GM23338 (cell line): ENCODE measurements around the gene CDYL. TPM values are rescaled to one million over a fixed set of nuclear protein-coding genes. Genes with fewer than 3 reads are reported as not detected.
A peak's percentile ranks its signal among the peaks of the same experiment; 100 is the strongest.

Experiments
- ATAC-seq: fragments of 200-7000 bp; cut with Tn5 transposase; 3 replicates; pipeline ENCODE4 v1.9.1; 2020
- DNase-seq: peaks from one replicate; pipeline ENCODE4 v3.0.0-alpha.2; 2015; ENCODE audit warnings: low spot score
- H2AFZ ChIP-seq: fragments of 200-600 bp; sonication (generic); 2 replicates; pipeline ENCODE4 v1.8.0; 2016; ENCODE audit warnings: antibody characterized with exemption, mild to moderate bottlenecking, moderate library complexity
- H3F3A ChIP-seq: fragments of 200-600 bp; sonication (generic); replicated peaks from 2 replicates; pipeline ENCODE4 v1.8.0; 2017; ENCODE audit warnings: antibody characterized with exemption, mixed run types, low read depth
- H3K27ac ChIP-seq: fragments of 200-600 bp; sonication (generic); 2 replicates; pipeline ENCODE4 v1.6.1; 2016; ENCODE audit warnings: low read depth
- H3K27me3 ChIP-seq: fragments of 200-600 bp; sonication (generic); 2 replicates; pipeline ENCODE4 v1.8.0; 2016; ENCODE audit warnings: mild to moderate bottlenecking, mixed run types, moderate library complexity; ENCODE audit not compliant: insufficient read depth
- H3K36me3 ChIP-seq: fragments of 200-600 bp; sonication (generic); 2 replicates; pipeline ENCODE4 v1.8.0; 2016; ENCODE audit warnings: mild to moderate bottlenecking; ENCODE audit not compliant: insufficient read depth
- H3K4me1 ChIP-seq: fragments of 200-600 bp; sonication (generic); 2 replicates; pipeline ENCODE4 v1.8.0; 2016; ENCODE audit warnings: mild to moderate bottlenecking, moderate library complexity; ENCODE audit not compliant: insufficient read depth
- H3K4me2 ChIP-seq: fragments of 200-600 bp; sonication (generic); 2 replicates; pipeline ENCODE4 v1.7.1; 2017; ENCODE audit warnings: mixed run types
- H3K4me3 ChIP-seq: fragments of 200-600 bp; sonication (generic); 2 replicates; pipeline ENCODE4 v1.6.1; 2016; ENCODE audit warnings: mixed run types
- H3K79me2 ChIP-seq: fragments of 200-600 bp; sonication (generic); replicated peaks from 2 replicates; pipeline ENCODE4 v1.8.0; 2017; ENCODE audit warnings: mild to moderate bottlenecking; ENCODE audit not compliant: insufficient read depth
- H3K9me2 ChIP-seq: fragments of 200-600 bp; sonication (generic); 2 replicates; pipeline ENCODE4 v1.8.0; 2017; ENCODE audit not compliant: insufficient read depth
- H4K20me1 ChIP-seq: fragments of 200-600 bp; sonication (generic); replicated peaks from 2 replicates; pipeline ENCODE4 v1.8.0; 2017; ENCODE audit warnings: mild to moderate bottlenecking; ENCODE audit not compliant: insufficient read depth
- H3K27ac Mint-ChIP-seq: 2 replicates; pipeline ENCODE4 v1.8.0; 2020; ENCODE audit warnings: inconsistent platforms, mild to moderate bottlenecking, moderate library complexity, mixed read lengths
- H3K27me3 Mint-ChIP-seq: 3 replicates; pipeline ENCODE4 v1.8.0; 2022; ENCODE audit warnings: low read depth, mild to moderate bottlenecking, moderate library complexity, mixed read lengths, inconsistent platforms; ENCODE audit not compliant: insufficient read depth, poor library complexity
- H3K36me3 Mint-ChIP-seq: 3 replicates; pipeline ENCODE4 v1.8.0; 2021; ENCODE audit warnings: low read depth, mild to moderate bottlenecking, inconsistent platforms, moderate library complexity, mixed read lengths
- H3K4me1 Mint-ChIP-seq: 3 replicates; pipeline ENCODE4 v1.8.0; 2020; ENCODE audit warnings: mild to moderate bottlenecking, inconsistent platforms, mixed read lengths
- H3K4me3 Mint-ChIP-seq: 3 replicates; pipeline ENCODE4 v1.8.0; 2021; ENCODE audit warnings: moderate library complexity, mild to moderate bottlenecking, inconsistent platforms, mixed read lengths
- H3K9me3 Mint-ChIP-seq: 3 replicates; pipeline ENCODE4 v1.8.0; 2020; ENCODE audit warnings: moderate library complexity, mild to moderate bottlenecking, inconsistent platforms, mixed read lengths
- ETS1 ChIP-seq: IDR thresholded peaks from 2 replicates; pipeline ENCODE4 v1.6.1; 2016; ENCODE audit warnings: antibody characterized with exemption
- JUNB ChIP-seq: IDR thresholded peaks from one replicate; pipeline ENCODE4 v1.6.1; 2016; ENCODE audit warnings: antibody characterized with exemption; ENCODE audit not compliant: unreplicated experiment
- NANOG ChIP-seq: IDR thresholded peaks from 2 replicates; pipeline ENCODE4 v1.6.1; 2016; ENCODE audit warnings: antibody characterized with exemption, borderline replicate concordance
- ZNF331 ChIP-seq: fragments of 250-450 bp; sonication (Bioruptor Pico); IDR thresholded peaks from 2 replicates; pipeline ENCODE4 v1.5.0; 2020; ENCODE audit warnings: low read depth, mild to moderate bottlenecking, moderate library complexity
- polyA plus RNA-seq: library from polyadenylated mRNA; unstranded; fragments of >200 nt; fragmentation: Nextera tagmentation; extraction: Ambion mirVana; gene quantifications from 2 replicates; pipeline ENCODE4 v1.2.1, GENCODE V29; 2016
- total RNA-seq: library from RNA; depleted of rRNA; stranded (reverse); fragments of >200 nt; shearing (Covaris generic); gene quantifications from 2 replicates; pipeline ENCODE4 v1.2.3, GENCODE V29; 2014
- TF ChIP-seq, protein P1 (sequence below): fragments of 250-450 bp; sonication (Bioruptor Pico); IDR thresholded peaks from 2 replicates; pipeline ENCODE4 v1.5.0; 2020; ENCODE audit warnings: mild to moderate bottlenecking, moderate library complexity

Gene CDYL
- total and polyA plus RNA-seq, 2 experiments from 2014 or later, result 67.2 to 128 TPM

GRCh38 chr6:4861564-4861963 is 85.4 kb downstream of the CDYL start:
- no peak for ATAC-seq
- H3K4me3 Mint-ChIP-seq, result no peak overlapping the region
- H3K36me3 Mint-ChIP-seq, result peaks cover 26% of the 10 kb centered on the region
- Histone ChIP-seq H3K4me1 (peaks cover 45% of the 10 kb centered on the region), H2AFZ (no peak overlapping the region), H3K27ac (no peak overlapping the region), H3K79me2 (peaks cover 100% of the 10 kb centered on the region), H3K4me3 (no peak overlapping the region), H3K9me2 (no peaks in the 10 kb centered on the region), H4K20me1 (peaks cover 78% of the 10 kb centered on the region), H3K27me3 (no peaks in the 10 kb centered on the region), H3K36me3 (no peaks in the 10 kb centered on the region), H3K4me2 (no peak overlapping the region), H3F3A (0 out of 2 replicates have a peak, but pooled peaks cover 3% of the 10 kb centered on the region)
- peaks cover 18% of the 10 kb centered on the region for H3K27me3 Mint-ChIP-seq
- TF ChIP-seq, protein P1, sequence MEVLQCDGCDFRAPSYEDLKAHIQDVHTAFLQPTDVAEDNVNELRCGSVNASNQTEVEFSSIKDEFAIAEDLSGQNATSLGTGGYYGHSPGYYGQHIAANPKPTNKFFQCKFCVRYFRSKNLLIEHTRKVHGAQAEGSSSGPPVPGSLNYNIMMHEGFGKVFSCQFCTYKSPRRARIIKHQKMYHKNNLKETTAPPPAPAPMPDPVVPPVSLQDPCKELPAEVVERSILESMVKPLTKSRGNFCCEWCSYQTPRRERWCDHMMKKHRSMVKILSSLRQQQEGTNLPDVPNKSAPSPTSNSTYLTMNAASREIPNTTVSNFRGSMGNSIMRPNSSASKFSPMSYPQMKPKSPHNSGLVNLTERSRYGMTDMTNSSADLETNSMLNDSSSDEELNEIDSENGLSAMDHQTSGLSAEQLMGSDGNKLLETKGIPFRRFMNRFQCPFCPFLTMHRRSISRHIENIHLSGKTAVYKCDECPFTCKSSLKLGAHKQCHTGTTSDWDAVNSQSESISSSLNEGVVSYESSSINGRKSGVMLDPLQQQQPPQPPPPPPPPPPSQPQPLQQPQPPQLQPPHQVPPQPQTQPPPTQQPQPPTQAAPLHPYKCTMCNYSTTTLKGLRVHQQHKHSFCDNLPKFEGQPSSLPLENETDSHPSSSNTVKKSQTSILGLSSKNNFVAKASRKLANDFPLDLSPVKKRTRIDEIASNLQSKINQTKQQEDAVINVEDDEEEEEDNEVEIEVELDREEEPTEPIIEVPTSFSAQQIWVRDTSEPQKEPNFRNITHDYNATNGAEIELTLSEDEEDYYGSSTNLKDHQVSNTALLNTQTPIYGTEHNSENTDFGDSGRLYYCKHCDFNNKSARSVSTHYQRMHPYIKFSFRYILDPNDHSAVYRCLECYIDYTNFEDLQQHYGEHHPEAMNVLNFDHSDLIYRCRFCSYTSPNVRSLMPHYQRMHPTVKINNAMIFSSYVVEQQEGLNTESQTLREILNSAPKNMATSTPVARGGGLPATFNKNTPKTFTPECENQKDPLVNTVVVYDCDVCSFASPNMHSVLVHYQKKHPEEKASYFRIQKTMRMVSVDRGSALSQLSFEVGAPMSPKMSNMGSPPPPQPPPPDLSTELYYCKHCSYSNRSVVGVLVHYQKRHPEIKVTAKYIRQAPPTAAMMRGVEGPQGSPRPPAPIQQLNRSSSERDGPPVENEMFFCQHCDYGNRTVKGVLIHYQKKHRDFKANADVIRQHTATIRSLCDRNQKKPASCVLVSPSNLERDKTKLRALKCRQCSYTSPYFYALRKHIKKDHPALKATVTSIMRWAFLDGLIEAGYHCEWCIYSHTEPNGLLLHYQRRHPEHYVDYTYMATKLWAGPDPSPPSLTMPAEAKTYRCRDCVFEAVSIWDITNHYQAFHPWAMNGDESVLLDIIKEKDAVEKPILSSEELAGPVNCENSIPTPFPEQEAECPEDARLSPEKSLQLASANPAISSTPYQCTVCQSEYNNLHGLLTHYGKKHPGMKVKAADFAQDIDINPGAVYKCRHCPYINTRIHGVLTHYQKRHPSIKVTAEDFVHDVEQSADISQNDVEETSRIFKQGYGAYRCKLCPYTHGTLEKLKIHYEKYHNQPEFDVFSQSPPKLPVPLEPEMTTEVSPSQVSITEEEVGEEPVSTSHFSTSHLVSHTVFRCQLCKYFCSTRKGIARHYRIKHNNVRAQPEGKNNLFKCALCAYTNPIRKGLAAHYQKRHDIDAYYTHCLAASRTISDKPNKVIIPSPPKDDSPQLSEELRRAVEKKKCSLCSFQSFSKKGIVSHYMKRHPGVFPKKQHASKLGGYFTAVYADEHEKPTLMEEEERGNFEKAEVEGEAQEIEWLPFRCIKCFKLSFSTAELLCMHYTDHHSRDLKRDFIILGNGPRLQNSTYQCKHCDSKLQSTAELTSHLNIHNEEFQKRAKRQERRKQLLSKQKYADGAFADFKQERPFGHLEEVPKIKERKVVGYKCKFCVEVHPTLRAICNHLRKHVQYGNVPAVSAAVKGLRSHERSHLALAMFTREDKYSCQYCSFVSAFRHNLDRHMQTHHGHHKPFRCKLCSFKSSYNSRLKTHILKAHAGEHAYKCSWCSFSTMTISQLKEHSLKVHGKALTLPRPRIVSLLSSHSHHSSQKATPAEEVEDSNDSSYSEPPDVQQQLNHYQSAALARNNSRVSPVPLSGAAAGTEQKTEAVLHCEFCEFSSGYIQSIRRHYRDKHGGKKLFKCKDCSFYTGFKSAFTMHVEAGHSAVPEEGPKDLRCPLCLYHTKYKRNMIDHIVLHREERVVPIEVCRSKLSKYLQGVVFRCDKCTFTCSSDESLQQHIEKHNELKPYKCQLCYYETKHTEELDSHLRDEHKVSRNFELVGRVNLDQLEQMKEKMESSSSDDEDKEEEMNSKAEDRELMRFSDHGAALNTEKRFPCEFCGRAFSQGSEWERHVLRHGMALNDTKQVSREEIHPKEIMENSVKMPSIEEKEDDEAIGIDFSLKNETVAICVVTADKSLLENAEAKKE (CRISPR knock-in tag), result no peak
- H3K4me1 Mint-ChIP-seq, result peaks cover 59% of the 10 kb centered on the region
- no peak for DNase-seq
- peak overlapping the region; percentile 7; the same call in 1 of the 2 replicates for H3K27ac Mint-ChIP-seq
- no peaks in the 10 kb centered on the region for H3K9me3 Mint-ChIP-seq

DNA sequence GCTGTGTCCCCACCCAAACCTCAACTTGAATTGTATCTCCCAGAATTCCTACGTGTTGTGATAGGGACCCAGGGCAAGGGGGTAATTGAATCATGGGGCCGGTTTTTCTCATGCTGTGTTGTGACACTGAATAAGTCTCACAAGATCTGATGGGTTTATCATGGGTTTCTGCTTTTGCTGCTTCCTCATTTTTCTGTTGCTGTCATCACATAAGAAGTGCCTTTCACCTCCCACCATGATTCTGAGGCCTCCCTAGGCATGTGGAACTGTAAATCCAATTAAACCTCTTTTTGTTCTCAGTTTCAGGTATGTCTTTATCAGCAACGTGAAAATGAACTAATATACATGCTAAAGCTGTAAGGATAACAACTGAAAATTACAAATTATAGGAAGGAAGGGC is 88.3 kb downstream of the CDYL start:
- Mint-ChIP-seq H3K4me3 (no peak overlapping the region), H3K9me3 (no peaks in the 10 kb centered on the region; the same call in 2 of the 3 replicates), H3K27me3 (peaks cover 14% of the 10 kb centered on the region), H3K36me3 (peaks cover 30% of the 10 kb centered on the region), H3K27ac (no peak overlapping the region), H3K4me1 (peaks cover 44% of the 10 kb centered on the region)
- Histone ChIP-seq H3K36me3 (no peaks in the 10 kb centered on the region), H2AFZ (no peak overlapping the region), H3K4me2 (no peak overlapping the region), H3K27ac (peak overlapping the region; percentile 27; the same call in 1 of the 2 replicates), H4K20me1 (peaks cover 68% of the 10 kb centered on the region), H3K4me3 (no peak overlapping the region), H3K9me2 (no peaks in the 10 kb centered on the region), H3K4me1 (peaks cover 33% of the 10 kb centered on the region), H3F3A (no peaks in the 10 kb centered on the region), H3K79me2 (peaks cover 100% of the 10 kb centered on the region), H3K27me3 (no peaks in the 10 kb centered on the region)
- no peak for DNase-seq
- ATAC-seq, result no peak
- TF ChIP-seq NANOG (no peak), ZNF331 (no peak), ETS1 (no peak), JUNB (no peak)
- TF ChIP-seq, protein P1 (CRISPR knock-in tag), result no peak
